ENCODE measurements around the gene EYA2.
"Not testable (repeated sequence)": the region's sequence is repeated elsewhere in the genome, so short reads cannot be mapped to it uniquely, and the experiment has no call there.

Gene EYA2

GRCh38 chr20:47152068-47152467, 257.4 kb downstream of the EYA2 start:
- ATAC-seq, result no peak
- H3K27me3 Mint-ChIP-seq, result peaks cover 9% of the 10 kb centered on the region
- no peak overlapping the region for H3K27ac Mint-ChIP-seq

GRCh38 chr20:47154089-47154488, 259.4 kb downstream of the EYA2 start:
- Mint-ChIP-seq H3K27me3 (peaks cover 9% of the 10 kb centered on the region), H3K27ac (no peak overlapping the region), H3K9me3 (no peaks in the 10 kb centered on the region), H3K4me1 (no peaks in the 10 kb centered on the region), H3K4me3 (no peak overlapping the region)
- no peak for ATAC-seq
- DNase-seq, result no peak

More at GRCh38 chr20:47152068-47152467, 257.4 kb downstream of the EYA2 start:
- Mint-ChIP-seq H3K4me1 (no peaks in the 10 kb centered on the region), H3K4me3 (no peak overlapping the region), H3K9me3 (no peaks in the 10 kb centered on the region)
- DNase-seq, result no peak

GRCh38 chr20:47156301-47157137, 261.9 kb downstream of the EYA2 start:
- H3K27me3 Mint-ChIP-seq, result peaks cover 9% of the 10 kb centered on the region
- H3K4me3 Mint-ChIP-seq, result no peak overlapping the region
- H3K27ac Mint-ChIP-seq, result no peak overlapping the region
- no peak for DNase-seq
- no peaks in the 10 kb centered on the region for H3K4me1 Mint-ChIP-seq
- ATAC-seq, result no peak
- H3K9me3 Mint-ChIP-seq, result no peaks in the 10 kb centered on the region

- ATAC-seq (no peak), DNase-seq (no peak)
- Mint-ChIP-seq H3K27me3 (peaks cover 5% of the 10 kb centered on the region), H3K4me3 (no peak overlapping the region), H3K4me1 (no peaks in the 10 kb centered on the region), H3K9me3 (no peaks in the 10 kb centered on the region), H3K27ac (no peak overlapping the region)
Measured at GRCh38 chr20:47159166-47159565, 264.5 kb downstream of the EYA2 start.

GRCh38 chr20:47160240-47160639, 265.6 kb downstream of the EYA2 start:
- no peaks in the 10 kb centered on the region for H3K4me1 Mint-ChIP-seq
- H3K4me3 Mint-ChIP-seq, result no peak overlapping the region
- H3K9me3 Mint-ChIP-seq, result no peaks in the 10 kb centered on the region
- no peak for DNase-seq
- no peak overlapping the region for H3K27ac Mint-ChIP-seq
- H3K27me3 Mint-ChIP-seq, result no peaks in the 10 kb centered on the region
- no peak for ATAC-seq

- no peaks in the 10 kb centered on the region for H3K9me3 Mint-ChIP-seq
- H3K27ac Mint-ChIP-seq, result no peak overlapping the region
- ATAC-seq (no peak), DNase-seq (no peak)
- no peak overlapping the region for H3K4me3 Mint-ChIP-seq
- H3K4me1 Mint-ChIP-seq, result no peaks in the 10 kb centered on the region
- H3K27me3 Mint-ChIP-seq, result no peaks in the 10 kb centered on the region
Measured at GRCh38 chr20:47160992-47161391, 266.3 kb downstream of the EYA2 start.

- Mint-ChIP-seq H3K4me3 (no peak overlapping the region), H3K27ac (no peak overlapping the region), H3K4me1 (no peaks in the 10 kb centered on the region), H3K9me3 (no peaks in the 10 kb centered on the region), H3K27me3 (no peaks in the 10 kb centered on the region)
- ATAC-seq (no peak), DNase-seq (no peak)
Measured at GRCh38 chr20:47161411-47161810, 266.8 kb downstream of the EYA2 start.

GRCh38 chr20:47164140-47164539, 269.5 kb downstream of the EYA2 start:
- ATAC-seq (no peak), DNase-seq (no peak)
- no peaks in the 10 kb centered on the region for H3K4me1 Mint-ChIP-seq
- no peaks in the 10 kb centered on the region for H3K27me3 Mint-ChIP-seq
- H3K27ac Mint-ChIP-seq, result no peak overlapping the region
- no peaks in the 10 kb centered on the region for H3K9me3 Mint-ChIP-seq
- no peak overlapping the region for H3K4me3 Mint-ChIP-seq

GRCh38 chr20:47165376-47165865, 270.8 kb downstream of the EYA2 start:
- no peak for ATAC-seq
- no peaks in the 10 kb centered on the region for H3K4me1 Mint-ChIP-seq
- H3K27me3 Mint-ChIP-seq, result no peaks in the 10 kb centered on the region
- no peak overlapping the region for H3K4me3 Mint-ChIP-seq
- H3K9me3 Mint-ChIP-seq, result no peaks in the 10 kb centered on the region
- DNase-seq, result no peak
- no peak overlapping the region for H3K27ac Mint-ChIP-seq

GRCh38 chr20:47167846-47168245, 273.2 kb downstream of the EYA2 start:
- no peak overlapping the region for H3K4me3 Mint-ChIP-seq

GRCh38 chr20:47172579-47172978, 277.9 kb downstream of the EYA2 start:
- H3K27me3 Mint-ChIP-seq, result peaks cover 26% of the 10 kb centered on the region
- H3K4me1 Mint-ChIP-seq, result no peaks in the 10 kb centered on the region
- no peaks in the 10 kb centered on the region for H3K9me3 Mint-ChIP-seq
- DNase-seq (no peak), ATAC-seq (no peak)
- no peak overlapping the region for H3K4me3 Mint-ChIP-seq
- no peak overlapping the region for H3K27ac Mint-ChIP-seq

More at GRCh38 chr20:47167846-47168245, 273.2 kb downstream of the EYA2 start:
- H3K4me1 Mint-ChIP-seq, result no peaks in the 10 kb centered on the region
- DNase-seq, result no peak
- H3K27me3 Mint-ChIP-seq, result peaks cover 12% of the 10 kb centered on the region
- no peak for ATAC-seq
- no peaks in the 10 kb centered on the region for H3K9me3 Mint-ChIP-seq
- no peak overlapping the region for H3K27ac Mint-ChIP-seq

GRCh38 chr20:47173596-47174216, 279.1 kb downstream of the EYA2 start:
- H3K27ac Mint-ChIP-seq, result no peak overlapping the region
- DNase-seq, result no peak
- no peak for ATAC-seq
- H3K9me3 Mint-ChIP-seq, result no peaks in the 10 kb centered on the region
- no peaks in the 10 kb centered on the region for H3K4me1 Mint-ChIP-seq
- peaks cover 26% of the 10 kb centered on the region for H3K27me3 Mint-ChIP-seq
- H3K4me3 Mint-ChIP-seq, result no peak overlapping the region

GRCh38 chr20:47174456-47175243, 280.0 kb downstream of the EYA2 start:
- ATAC-seq, result no peak
- no peak overlapping the region for H3K27ac Mint-ChIP-seq
- no peaks in the 10 kb centered on the region for H3K4me1 Mint-ChIP-seq
- H3K4me3 Mint-ChIP-seq, result no peak overlapping the region
- H3K27me3 Mint-ChIP-seq, result peaks cover 26% of the 10 kb centered on the region
- DNase-seq, result no peak
- H3K9me3 Mint-ChIP-seq, result peaks cover 0 to 3% of the 10 kb centered on the region in 2 donors

- peaks cover 0 to 10% of the 10 kb centered on the region in 2 donors for H3K9me3 Mint-ChIP-seq
- no peak overlapping the region for H3K27ac Mint-ChIP-seq
- peaks cover 26% of the 10 kb centered on the region for H3K27me3 Mint-ChIP-seq
- no peak overlapping the region for H3K4me3 Mint-ChIP-seq
- ATAC-seq, result no peak
- no peaks in the 10 kb centered on the region for H3K4me1 Mint-ChIP-seq
- no peak for DNase-seq
Measured at GRCh38 chr20:47175493-47175892, 280.9 kb downstream of the EYA2 start.

- Mint-ChIP-seq H3K27me3 (peaks cover 19% of the 10 kb centered on the region), H3K9me3 (peaks cover 0 to 13% of the 10 kb centered on the region in 2 donors)
- not testable (repeated sequence) for H3K4me1 Mint-ChIP-seq, ATAC-seq, H3K4me3 Mint-ChIP-seq, H3K27ac Mint-ChIP-seq, DNase-seq
Measured at GRCh38 chr20:47176217-47176616, 281.6 kb downstream of the EYA2 start.

- DNase-seq, result no peak
- Mint-ChIP-seq H3K27me3 (peaks cover 14% of the 10 kb centered on the region), H3K9me3 (peaks cover 0 to 13% of the 10 kb centered on the region in 2 donors), H3K27ac (no peak overlapping the region), H3K4me1 (no peaks in the 10 kb centered on the region), H3K4me3 (no peak overlapping the region)
- ATAC-seq, result no peak
Measured at GRCh38 chr20:47178277-47178676, 283.6 kb downstream of the EYA2 start.

Data from stimulated activated naive CD8-positive, alpha-beta T cell treated with anti-CD3 and anti-CD28 coated beads, Interleukin-15, amount 100 ng/mL, for 72 hours (primary cell).